Neural cell (in vitro differentiated cells): Measurements from ENCODE around the gene KRTAP10-7. TPM values are rescaled to one million over a fixed set of nuclear protein-coding genes. Genes with fewer than 3 reads are reported as not detected.
"Not testable (repeated sequence)": the region's sequence is repeated elsewhere in the genome, so short reads cannot be mapped to it uniquely, and the experiment has no call there.

Experiments used
- H2AFZ ChIP-seq: fragments of 200-600, 300-800 bp; sonication (generic), shearing (Covaris generic); 2 replicates; pipeline ENCODE4 v1.6.0; 2014; ENCODE audit warnings: low read depth, mild to moderate bottlenecking, antibody characterized with exemption, low read length, moderate library complexity
- H3F3A ChIP-seq: fragments of 200-600 bp; shearing (Covaris generic); 2 replicates; pipeline ENCODE4 v1.6.1; 2016; ENCODE audit warnings: mild to moderate bottlenecking, moderate library complexity, mixed read lengths, antibody characterized with exemption, low read length; ENCODE audit not compliant: insufficient read depth, poor library complexity, severe bottlenecking
- H3K27ac ChIP-seq: fragments of 200-600, 300-800 bp; sonication (generic), shearing (Covaris generic); 2 replicates; pipeline ENCODE4 v1.5.1; 2014; ENCODE audit warnings: mild to moderate bottlenecking, low read length, moderate library complexity
- H3K27me3 ChIP-seq: fragments of 300-800, 200-600 bp; sonication (generic), shearing (Covaris generic); 2 replicates; pipeline ENCODE4 v1.6.0; 2014; ENCODE audit warnings: mild to moderate bottlenecking, low read depth, low read length, moderate library complexity; ENCODE audit not compliant: insufficient read depth
- H3K36me3 ChIP-seq: fragments of 300-800, 200-600 bp; sonication (generic), shearing (Covaris generic); 2 replicates; pipeline ENCODE4 v1.5.1; 2014; ENCODE audit warnings: mild to moderate bottlenecking, antibody characterized with exemption, low read length, moderate library complexity; ENCODE audit not compliant: insufficient read depth
- H3K4me2 ChIP-seq: fragments of 300-800, 200-600 bp; sonication (generic), shearing (Covaris generic); 2 replicates; pipeline ENCODE4 v1.6.0; 2014; ENCODE audit warnings: mild to moderate bottlenecking, low read length
- H3K4me3 ChIP-seq: fragments of 300-800, 200-600 bp; sonication (generic), shearing (Covaris generic); 2 replicates; pipeline ENCODE4 v1.5.1; 2014; ENCODE audit warnings: mild to moderate bottlenecking, low read length, moderate library complexity
- H3K79me2 ChIP-seq: fragments of 200-600 bp; shearing (Covaris generic); replicated peaks from 2 replicates; pipeline ENCODE4 v1.6.0; 2014; ENCODE audit warnings: mild to moderate bottlenecking, low read length, moderate library complexity; ENCODE audit not compliant: insufficient read depth
- H3K9ac ChIP-seq: fragments of 300-800, 200-600 bp; sonication (generic), shearing (Covaris generic); 2 replicates; pipeline ENCODE4 v1.6.1; 2016; ENCODE audit warnings: mild to moderate bottlenecking, low read length, mixed read lengths
- H3K9me2 ChIP-seq: fragments of 200-600 bp; shearing (Covaris generic); 2 replicates; pipeline ENCODE4 v1.6.1; 2016; ENCODE audit warnings: mild to moderate bottlenecking, low read length, mixed read lengths; ENCODE audit not compliant: insufficient read depth
- H3K9me3 ChIP-seq: fragments of 200-600, 300-800 bp; sonication (generic), shearing (Covaris generic); 2 replicates; pipeline ENCODE4 v1.6.1; 2016; ENCODE audit warnings: mild to moderate bottlenecking, mixed run types, low read length, moderate library complexity, mixed read lengths
- H4K20me1 ChIP-seq: fragments of 200-600 bp; shearing (Covaris generic); 2 replicates; pipeline ENCODE4 v1.6.1; 2016; ENCODE audit warnings: mild to moderate bottlenecking, mixed run types; ENCODE audit not compliant: insufficient read depth
- CTCF ChIP-seq: fragments of 450-650 bp; IDR thresholded peaks from 2 replicates; pipeline ENCODE4 v1.5.1; 2014; ENCODE audit warnings: antibody characterized with exemption, mild to moderate bottlenecking, moderate library complexity; ENCODE audit not compliant: poor library complexity, severe bottlenecking
- EP300 ChIP-seq: fragments of 450-650 bp; conservative IDR thresholded peaks from 2 replicates; pipeline ENCODE4 v1.6.1; 2014; ENCODE audit warnings: antibody characterized with exemption, mild to moderate bottlenecking, moderate library complexity; ENCODE audit not compliant: poor library complexity, severe bottlenecking
- EZH2 ChIP-seq: fragments of 200-600, 300-800 bp; shearing (Covaris generic), sonication (generic); IDR thresholded peaks from 2 replicates; pipeline ENCODE4 v1.6.1; 2014; ENCODE audit warnings: antibody characterized with exemption, low read length, borderline replicate concordance, mild to moderate bottlenecking; ENCODE audit not compliant: insufficient read depth, poor library complexity, severe bottlenecking
- MXI1 ChIP-seq: fragments of 450-650 bp; conservative IDR thresholded peaks from 2 replicates; pipeline ENCODE4 v1.6.1; 2014; ENCODE audit warnings: antibody characterized with exemption, mild to moderate bottlenecking; ENCODE audit not compliant: poor library complexity, severe bottlenecking
- POLR2AphosphoS5 ChIP-seq: IDR thresholded peaks from 2 replicates; pipeline ENCODE4 v1.6.1; 2012
- RAD21 ChIP-seq: fragments of 450-650 bp; conservative IDR thresholded peaks from 2 replicates; pipeline ENCODE4 v1.6.1; 2014; ENCODE audit warnings: antibody characterized with exemption, mild to moderate bottlenecking, moderate library complexity
- REST ChIP-seq: IDR thresholded peaks from 2 replicates; pipeline ENCODE4 v1.6.1; 2012; ENCODE audit warnings: borderline replicate concordance
- SMC3 ChIP-seq: fragments of 450-650 bp; conservative IDR thresholded peaks from 2 replicates; pipeline ENCODE4 v1.6.1; 2014; ENCODE audit warnings: antibody characterized with exemption, mild to moderate bottlenecking, moderate library complexity; ENCODE audit not compliant: poor library complexity
- TAF1 ChIP-seq: IDR thresholded peaks from 2 replicates; pipeline ENCODE4 v1.6.1; 2012; ENCODE audit warnings: low read depth
- polyA plus RNA-seq: library from polyadenylated mRNA; depleted of rRNA; stranded (reverse); fragments of >200 nt; gene quantifications from 2 replicates; pipeline ENCODE4 v1.2.3, GENCODE V29; 2014

The KRTAP10-7 gene
- polyA plus RNA-seq, 1 donor from 2014 or later, result not detected

GRCh38 chr21:44606495-44606894, 6.1 kb downstream of the KRTAP10-7 start:
- Histone ChIP-seq H3K4me3 (no peak overlapping the region), H3K9me3 (peaks cover 4% of the 10 kb centered on the region), H3K36me3 (no peaks in the 10 kb centered on the region), H2AFZ (no peak overlapping the region), H3K9ac (no peak overlapping the region), H3K27ac (no peak overlapping the region), H4K20me1 (no peaks in the 10 kb centered on the region), H3K9me2 (no peaks in the 10 kb centered on the region), H3K79me2 (no peaks in the 10 kb centered on the region), H3K4me2 (no peak overlapping the region), H3K27me3 (no peaks in the 10 kb centered on the region), H3F3A (no peaks in the 10 kb centered on the region)
- no peak for TF ChIP-seq TAF1
- no peak for TF ChIP-seq CTCF
- TF ChIP-seq EZH2, result no peak
- no peak for TF ChIP-seq EP300

- no peaks in the 10 kb centered on the region for H3K79me2 ChIP-seq
- H3K27me3 ChIP-seq, result no peaks in the 10 kb centered on the region
- no peaks in the 10 kb centered on the region for H3K9me3 ChIP-seq
- no peaks in the 10 kb centered on the region for H3K9me2 ChIP-seq
- H2AFZ ChIP-seq, result no peak overlapping the region
- H3K4me3 ChIP-seq, result no peak overlapping the region
- H3K4me2 ChIP-seq, result no peak overlapping the region
- H4K20me1 ChIP-seq, result no peaks in the 10 kb centered on the region
- H3K9ac ChIP-seq, result no peak overlapping the region
- no peak for TF ChIP-seq REST
- no peak for TF ChIP-seq EP300
- no peak for TF ChIP-seq MXI1
- no peak for TF ChIP-seq SMC3
- no peak for TF ChIP-seq RAD21
- no peak for TF ChIP-seq TAF1
- no peak for TF ChIP-seq CTCF
- TF ChIP-seq EZH2, result no peak
- TF ChIP-seq POLR2AphosphoS5, result no peak
- no peak overlapping the region for H3K27ac ChIP-seq
- H3K36me3 ChIP-seq, result no peaks in the 10 kb centered on the region
- H3F3A ChIP-seq, result no peaks in the 10 kb centered on the region
Observed at GRCh38 chr21:44609193-44609592, 8.8 kb downstream of the KRTAP10-7 start.

GRCh38 chr21:44610157-44610843, 9.9 kb downstream of the KRTAP10-7 start:
- not testable (repeated sequence) for H4K20me1 ChIP-seq, H3F3A ChIP-seq, H3K4me2 ChIP-seq, H3K9ac ChIP-seq, H3K4me3 ChIP-seq, H3K27ac ChIP-seq, H3K9me3 ChIP-seq, H3K79me2 ChIP-seq, H3K9me2 ChIP-seq, H2AFZ ChIP-seq, H3K36me3 ChIP-seq, H3K27me3 ChIP-seq
